HUES64 (cell line): ENCODE data around the gene CSNK1D.

Experiments used
- H3K27ac ChIP-seq: 2 replicates; pipeline ENCODE4 v1.7.0; 2013; ENCODE audit warnings: low read depth, low read length, inconsistent platforms
- H3K27me3 ChIP-seq: 2 replicates; pipeline ENCODE4 v1.6.1; 2013; ENCODE audit warnings: mild to moderate bottlenecking, low read length; ENCODE audit not compliant: insufficient read depth
- H3K36me3 ChIP-seq: 2 replicates; pipeline ENCODE4 v1.6.1; 2013; ENCODE audit warnings: mild to moderate bottlenecking, low read length; ENCODE audit not compliant: insufficient read depth
- H3K4me1 ChIP-seq: 2 replicates; pipeline ENCODE4 v1.6.1; 2013; ENCODE audit warnings: mild to moderate bottlenecking, low read length, moderate library complexity; ENCODE audit not compliant: insufficient read depth
- H3K4me3 ChIP-seq: 2 replicates; pipeline ENCODE4 v1.5.1; 2013; ENCODE audit warnings: mild to moderate bottlenecking, low read length, moderate library complexity
- H3K9ac ChIP-seq: 2 replicates; pipeline ENCODE4 v1.6.1; 2013; ENCODE audit warnings: mild to moderate bottlenecking, low read depth, low read length
- H3K9me3 ChIP-seq: 2 replicates; pipeline ENCODE4 v1.6.1; 2013; ENCODE audit warnings: low read depth, low read length; ENCODE audit not compliant: insufficient read depth
- WGBS: fragments of 150-250, 120-280 bp; methylation state at CpG from one replicate; pipeline ENCODE4 v1.1.7; 2013; ENCODE audit warnings: missing lambda C conversion rate; 5-methylcytosine and 5-hydroxymethylcytosine counted together

Gene CSNK1D

GRCh38 chr17:82203920-82204319 lies 69.6 kb downstream of the CSNK1D start:
- H3K27ac ChIP-seq, result no peak overlapping the region
- H3K4me3 ChIP-seq, result no peak overlapping the region
- H3K27me3 ChIP-seq, result no peaks in the 10 kb centered on the region
- H3K9me3 ChIP-seq, result no peaks in the 10 kb centered on the region
- peaks cover 3% of the 10 kb centered on the region; the same call in 1 of the 2 replicates for H3K4me1 ChIP-seq
- no peak overlapping the region for H3K9ac ChIP-seq
- H3K36me3 ChIP-seq, result no peaks in the 10 kb centered on the region
- WGBS, result 88% methylated on average over 19 of the region's 19 CpGs

GRCh38 chr17:82202981-82203380 lies 70.5 kb downstream of the CSNK1D start:
- no peaks in the 10 kb centered on the region for H3K27me3 ChIP-seq
- H3K27ac ChIP-seq, result no peak overlapping the region
- 88% methylated on average over 9 of the region's 10 CpGs for WGBS
- no peak overlapping the region for H3K9ac ChIP-seq
- H3K4me3 ChIP-seq, result no peak overlapping the region
- peaks cover 2% of the 10 kb centered on the region; the same call in 1 of the 2 replicates for H3K36me3 ChIP-seq
- H3K4me1 ChIP-seq, result peaks cover 3% of the 10 kb centered on the region; the same call in 1 of the 2 replicates
- no peaks in the 10 kb centered on the region for H3K9me3 ChIP-seq

DNA sequence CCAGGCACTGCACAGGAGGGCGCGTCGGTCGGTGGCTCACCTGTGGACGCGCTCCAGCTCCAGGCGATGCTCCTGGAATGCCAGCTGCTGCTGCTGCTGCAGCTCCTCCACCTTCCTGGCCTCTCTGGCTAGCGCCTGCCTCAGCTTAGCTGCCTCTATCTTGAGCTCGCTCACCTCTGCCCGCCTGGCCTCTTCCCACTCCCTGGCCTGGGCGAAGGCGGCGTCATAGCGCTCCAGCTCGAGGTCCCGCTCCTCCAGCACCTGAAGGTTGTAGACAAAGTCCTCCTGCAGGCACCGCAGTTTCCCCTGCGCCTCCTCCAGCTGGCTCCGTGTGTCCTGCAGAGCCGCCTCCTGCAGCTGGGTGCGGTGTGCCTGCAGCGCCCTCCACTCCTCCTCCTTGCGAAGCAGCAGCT lies 72.0 kb downstream of the CSNK1D start:
- no peak overlapping the region for H3K9ac ChIP-seq
- no peaks in the 10 kb centered on the region for H3K27me3 ChIP-seq
- H3K4me1 ChIP-seq, result peaks cover 3% of the 10 kb centered on the region; the same call in 1 of the 2 replicates
- no peaks in the 10 kb centered on the region for H3K9me3 ChIP-seq
- H3K27ac ChIP-seq, result no peak overlapping the region
- peaks cover 8% of the 10 kb centered on the region; the same call in 1 of the 2 replicates for H3K36me3 ChIP-seq
- H3K4me3 ChIP-seq, result no peak overlapping the region
- WGBS, result 92% methylated on average over 23 of the region's 23 CpGs

DNA sequence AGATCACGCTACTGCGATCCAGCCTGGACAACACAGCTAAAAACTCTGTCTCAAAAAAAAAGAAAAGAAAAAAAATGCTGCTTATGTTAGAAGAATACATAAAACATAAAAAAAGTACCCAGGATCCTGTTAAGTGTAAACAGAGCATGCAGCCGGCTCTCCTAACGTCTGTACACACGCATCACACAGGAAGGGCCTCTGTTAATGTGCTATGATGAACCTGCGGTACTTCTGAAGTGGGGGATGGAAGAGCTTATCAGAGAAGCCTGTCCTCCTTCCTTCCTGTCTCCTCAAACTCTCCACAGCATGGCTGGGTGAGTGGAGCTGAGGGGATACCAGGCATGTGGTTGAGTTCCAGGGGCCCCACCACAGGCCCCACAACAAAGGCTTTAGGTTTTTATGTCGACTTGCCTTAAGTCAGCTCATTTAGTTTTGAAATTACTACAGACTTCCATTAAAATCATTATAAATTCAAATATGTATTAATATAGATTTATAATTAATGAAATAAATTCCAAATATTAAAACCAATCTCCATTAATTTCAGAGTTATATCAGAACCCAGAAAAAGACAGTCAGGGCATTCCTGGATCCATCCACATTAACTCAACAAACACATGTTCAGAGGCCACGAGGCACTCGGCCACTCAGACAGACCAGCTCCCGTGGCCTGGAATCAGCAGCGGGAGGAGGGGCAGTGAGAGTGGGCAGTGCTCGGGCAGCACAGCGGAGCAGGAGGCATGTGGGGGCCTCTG lies 72.6 kb downstream of the CSNK1D start:
- Histone ChIP-seq H3K9ac (no peak overlapping the region), H3K4me1 (0 out of 2 replicates have a peak, but pooled peaks cover under 1% of the 10 kb centered on the region), H3K27me3 (no peaks in the 10 kb centered on the region), H3K27ac (no peak overlapping the region), H3K4me3 (no peak overlapping the region), H3K36me3 (peaks cover 11% of the 10 kb centered on the region; the same call in 1 of the 2 replicates), H3K9me3 (no peaks in the 10 kb centered on the region)
- WGBS, result 88% methylated on average over 12 of the region's 13 CpGs

DNA sequence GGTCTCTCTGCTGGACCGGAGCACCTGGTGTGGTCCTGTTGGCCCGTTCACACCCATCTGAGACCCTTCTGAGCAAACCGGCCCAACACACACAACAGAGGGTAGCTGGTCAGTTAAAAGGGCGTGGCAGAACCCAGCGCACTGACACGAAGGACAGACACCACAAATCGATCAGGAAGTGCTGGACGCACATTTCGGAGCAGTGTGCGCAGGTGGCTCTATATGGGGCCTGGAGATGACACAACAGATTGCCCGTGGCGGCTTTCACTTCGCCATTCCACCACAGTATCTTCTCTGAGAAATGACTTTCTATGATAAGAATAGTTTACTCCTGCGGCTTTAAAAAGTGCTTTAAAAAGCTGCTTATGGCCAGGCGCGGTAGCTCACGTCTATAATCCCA lies 73.4 kb downstream of the CSNK1D start:
- Histone ChIP-seq H3K4me3 (no peak overlapping the region), H3K27me3 (no peaks in the 10 kb centered on the region), H3K9me3 (no peaks in the 10 kb centered on the region), H3K9ac (no peak overlapping the region), H3K27ac (no peak overlapping the region), H3K36me3 (peaks cover 12% of the 10 kb centered on the region; the same call in 1 of the 2 replicates), H3K4me1 (no peaks in the 10 kb centered on the region)
- WGBS, result 95% methylated on average over 17 of the region's 17 CpGs

DNA sequence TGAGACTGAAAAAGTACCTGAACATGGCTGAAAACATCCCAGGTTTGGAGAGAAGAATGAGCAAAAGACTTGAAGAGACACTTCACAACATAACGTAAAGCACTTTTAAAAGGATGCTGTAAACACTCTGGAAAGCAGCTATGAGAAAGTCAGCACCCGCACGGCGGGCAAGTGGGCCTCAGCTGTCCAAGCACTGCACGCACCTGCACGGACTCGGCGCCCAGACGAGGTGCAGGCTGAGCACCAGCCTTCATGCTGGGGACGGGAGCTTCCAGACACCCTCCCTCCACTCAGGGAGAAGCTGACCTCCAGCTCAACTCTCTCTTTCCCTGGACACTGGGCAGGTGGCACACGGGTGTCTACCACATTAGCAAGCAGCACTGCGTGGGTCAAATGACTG lies 74.0 kb downstream of the CSNK1D start:
- Histone ChIP-seq H3K9me3 (no peaks in the 10 kb centered on the region), H3K36me3 (peaks cover 18% of the 10 kb centered on the region; the same call in 1 of the 2 replicates), H3K4me1 (no peaks in the 10 kb centered on the region), H3K4me3 (no peak overlapping the region), H3K27me3 (no peaks in the 10 kb centered on the region), H3K27ac (no peak overlapping the region), H3K9ac (no peak overlapping the region)
- 95% methylated on average over 12 of the region's 12 CpGs for WGBS

GRCh38 chr17:82198092-82198491 lies 75.4 kb downstream of the CSNK1D start:
- 98% methylated on average over 4 of the region's 4 CpGs for WGBS
- Histone ChIP-seq H3K9ac (no peak overlapping the region), H3K9me3 (no peaks in the 10 kb centered on the region), H3K4me3 (no peak overlapping the region), H3K36me3 (peaks cover 21% of the 10 kb centered on the region; the same call in 1 of the 2 replicates), H3K27ac (no peak overlapping the region), H3K27me3 (no peaks in the 10 kb centered on the region), H3K4me1 (no peaks in the 10 kb centered on the region)

GRCh38 chr17:82195675-82196672 lies 77.5 kb downstream of the CSNK1D start:
- WGBS, result 92% methylated on average over 25 of the region's 25 CpGs
- no peaks in the 10 kb centered on the region for H3K9me3 ChIP-seq
- no peaks in the 10 kb centered on the region for H3K4me1 ChIP-seq
- no peaks in the 10 kb centered on the region for H3K27me3 ChIP-seq
- no peak overlapping the region for H3K9ac ChIP-seq
- peaks cover 30% of the 10 kb centered on the region; the same call in 1 of the 2 replicates for H3K36me3 ChIP-seq
- no peak overlapping the region for H3K27ac ChIP-seq
- H3K4me3 ChIP-seq, result no peak overlapping the region

DNA sequence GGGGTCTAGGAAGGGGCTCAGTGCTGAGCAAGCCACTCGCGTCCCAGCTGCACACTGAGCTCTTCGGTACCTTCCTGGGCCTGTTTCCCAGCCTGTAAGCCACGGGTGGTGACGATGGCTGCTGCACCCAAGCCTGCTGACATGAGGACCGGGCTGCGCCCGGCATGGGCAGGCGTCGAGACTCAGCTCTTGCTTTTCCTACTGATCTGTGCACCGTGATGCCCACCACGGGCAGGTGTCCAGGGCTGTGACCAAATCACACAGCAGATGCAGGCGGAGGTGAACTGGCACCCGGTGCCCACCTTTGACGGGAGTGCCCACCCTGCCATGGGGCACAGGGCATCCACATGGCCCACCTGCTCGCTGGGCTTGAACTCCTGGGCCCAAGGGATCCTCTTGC lies 78.7 kb downstream of the CSNK1D start:
- H3K4me1 ChIP-seq, result no peaks in the 10 kb centered on the region
- H3K4me3 ChIP-seq, result no peak overlapping the region
- H3K36me3 ChIP-seq, result peaks cover 30% of the 10 kb centered on the region; the same call in 1 of the 2 replicates
- no peaks in the 10 kb centered on the region for H3K27me3 ChIP-seq
- H3K9ac ChIP-seq, result no peak overlapping the region
- H3K27ac ChIP-seq, result no peak overlapping the region
- no peaks in the 10 kb centered on the region for H3K9me3 ChIP-seq
- WGBS, result 96% methylated on average over 16 of the region's 16 CpGs

DNA sequence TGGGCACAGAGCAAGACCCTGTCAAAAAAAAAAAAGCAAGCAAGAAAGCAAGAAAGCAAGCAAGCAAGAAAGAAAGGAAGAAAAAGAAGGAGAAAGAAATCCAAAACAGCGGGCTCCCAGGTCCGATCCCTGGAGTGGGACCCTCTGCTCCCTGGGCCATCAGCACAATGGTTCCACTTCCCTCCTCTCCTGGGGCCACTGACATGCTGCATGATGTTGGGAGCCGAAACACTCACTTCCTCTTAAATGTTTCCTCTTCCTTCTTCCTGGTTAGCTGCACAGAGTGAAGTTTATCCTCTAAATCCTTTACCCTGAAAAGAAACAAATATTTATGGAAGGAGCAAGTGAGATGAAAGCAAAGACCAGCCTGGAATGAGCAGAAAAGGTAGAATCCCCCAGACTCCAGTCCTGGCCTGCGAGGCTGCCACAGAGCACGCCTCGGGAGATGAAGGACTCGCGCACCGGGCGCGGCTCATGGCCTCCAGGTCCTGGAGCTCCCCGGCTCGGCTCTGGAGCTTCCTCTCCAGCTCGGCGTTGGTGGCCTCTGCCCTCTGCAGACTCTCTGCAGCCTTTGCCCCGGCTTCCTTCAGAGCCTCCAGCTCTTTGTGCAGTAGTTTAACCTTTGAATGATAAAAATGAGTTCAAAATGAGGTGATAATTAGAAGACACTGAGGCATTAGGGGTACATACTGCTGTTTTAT lies 79.8 kb downstream of the CSNK1D start:
- no peak overlapping the region for H3K4me3 ChIP-seq
- WGBS, result 97% methylated on average over 16 of the region's 16 CpGs
- H3K27me3 ChIP-seq, result no peaks in the 10 kb centered on the region
- H3K36me3 ChIP-seq, result peaks cover 30% of the 10 kb centered on the region; the same call in 1 of the 2 replicates
- H3K27ac ChIP-seq, result no peak overlapping the region
- no peaks in the 10 kb centered on the region for H3K9me3 ChIP-seq
- no peak overlapping the region for H3K9ac ChIP-seq
- no peaks in the 10 kb centered on the region for H3K4me1 ChIP-seq
